ENCODE results near the gene TRAPPC8. TPM values are rescaled to one million over a fixed set of nuclear protein-coding genes. Genes with fewer than 3 reads are reported as not detected.
"Not testable (repeated sequence)": the region's sequence is repeated elsewhere in the genome, so short reads cannot be mapped to it uniquely, and the experiment has no call there.

Gene TRAPPC8
- total RNA-seq, 2 experiments from 2014 or later, result 39.6 to 46.1 TPM

- H3K4me1 Mint-ChIP-seq, result no peaks in the 10 kb centered on the region
- H3K4me3 Mint-ChIP-seq, result no peak overlapping the region
- no peak for ATAC-seq (ENCODE audit: low read depth)
- no peak for DNase-seq
- POLR2A ChIA-PET, result no interaction called here
- H3K9me3 Mint-ChIP-seq, result no peaks in the 10 kb centered on the region
- H3K36me3 Mint-ChIP-seq, result peaks cover 23% of the 10 kb centered on the region
- H3K27ac Mint-ChIP-seq, result no peak overlapping the region
- no peaks in the 10 kb centered on the region for H3K27me3 Mint-ChIP-seq
Measured at GRCh38 chr18:31825772-31826171, 117.2 kb downstream of the TRAPPC8 start.

DNA sequence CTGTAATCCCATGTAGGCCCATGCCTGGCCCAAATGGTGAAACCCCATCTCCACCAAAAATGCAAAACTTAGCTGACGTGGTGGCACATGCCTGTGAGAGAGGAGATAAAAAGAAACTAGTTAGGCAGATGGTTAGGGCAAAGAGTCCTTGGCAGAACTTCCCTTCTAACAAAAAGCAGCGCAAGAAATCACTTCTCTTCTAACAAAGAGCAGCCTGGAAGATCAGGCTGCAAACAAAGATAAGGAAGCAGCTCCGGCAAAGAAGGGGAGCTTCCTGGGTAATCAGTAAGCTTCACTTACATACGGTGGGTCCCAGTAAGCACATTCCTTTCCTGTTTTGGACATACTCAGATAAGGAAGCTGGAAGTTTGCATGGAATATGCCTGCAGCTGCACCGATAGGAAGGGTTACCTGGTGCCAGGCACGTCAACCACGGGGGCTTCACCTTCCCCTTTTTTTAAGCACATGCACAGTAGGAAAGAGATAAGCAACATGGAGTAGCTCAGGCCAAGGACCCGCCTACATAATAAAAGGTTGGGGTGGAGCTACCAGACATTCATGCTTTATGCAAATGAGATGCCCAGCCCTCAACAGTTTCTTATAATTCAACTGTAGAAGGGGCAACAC lies 121.3 kb downstream of the TRAPPC8 start:
- POLR2A ChIA-PET, result no interaction called here
- DNase-seq (no peak), ATAC-seq (ENCODE audit: low read depth) (no peak)
- no peaks in the 10 kb centered on the region for H3K27me3 Mint-ChIP-seq
- no peaks in the 10 kb centered on the region for H3K9me3 Mint-ChIP-seq
- peaks cover 3% of the 10 kb centered on the region for H3K36me3 Mint-ChIP-seq
- no peak overlapping the region for H3K27ac Mint-ChIP-seq
- no peaks in the 10 kb centered on the region for H3K4me1 Mint-ChIP-seq
- H3K4me3 Mint-ChIP-seq, result no peak overlapping the region

- POLR2A ChIA-PET, result no interaction called here
- H3K4me1 Mint-ChIP-seq, result no peaks in the 10 kb centered on the region
- DNase-seq, result no peak
- no peaks in the 10 kb centered on the region for H3K9me3 Mint-ChIP-seq
- H3K27ac Mint-ChIP-seq, result no peak overlapping the region
- H3K27me3 Mint-ChIP-seq, result no peaks in the 10 kb centered on the region
- H3K36me3 Mint-ChIP-seq, result no peaks in the 10 kb centered on the region
- no peak for ATAC-seq (ENCODE audit: low read depth)
- no peak overlapping the region for H3K4me3 Mint-ChIP-seq
Measured at GRCh38 chr18:31819925-31820229, 123.1 kb downstream of the TRAPPC8 start.

GRCh38 chr18:31819106-31819924 lies 123.6 kb downstream of the TRAPPC8 start:
- no peak for ATAC-seq (ENCODE audit: low read depth)
- no peak overlapping the region for H3K4me3 Mint-ChIP-seq
- POLR2A ChIA-PET, result no interaction called here
- H3K36me3 Mint-ChIP-seq, result no peaks in the 10 kb centered on the region
- DNase-seq, result no peak
- H3K4me1 Mint-ChIP-seq, result no peaks in the 10 kb centered on the region
- H3K27ac Mint-ChIP-seq, result no peak overlapping the region
- H3K9me3 Mint-ChIP-seq, result no peaks in the 10 kb centered on the region
- no peaks in the 10 kb centered on the region for H3K27me3 Mint-ChIP-seq

DNA sequence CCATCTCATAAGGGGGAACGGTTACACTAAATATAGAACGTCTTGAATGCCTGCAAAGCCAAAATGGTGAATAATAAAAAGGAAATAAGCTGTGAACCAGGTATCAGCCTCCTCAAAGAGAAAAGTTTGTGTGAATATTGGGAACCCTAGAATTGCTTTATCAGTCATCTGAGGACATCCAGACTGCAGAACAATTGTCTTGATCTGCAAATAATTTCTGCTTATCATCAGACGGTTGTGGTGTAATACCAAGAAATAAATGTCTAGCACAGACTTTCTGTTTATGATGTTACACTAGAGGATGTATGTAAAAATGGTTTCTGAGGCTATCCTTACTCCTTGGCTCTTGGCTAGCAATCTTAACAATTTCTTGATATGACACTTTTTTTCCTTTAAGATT lies 128.8 kb downstream of the TRAPPC8 start:
- Mint-ChIP-seq H3K4me1 (no peaks in the 10 kb centered on the region), H3K27me3 (no peaks in the 10 kb centered on the region), H3K36me3 (no peaks in the 10 kb centered on the region), H3K9me3 (no peaks in the 10 kb centered on the region), H3K4me3 (no peak overlapping the region), H3K27ac (no peak overlapping the region)
- POLR2A ChIA-PET, result no interaction called here
- DNase-seq, result no peak
- ATAC-seq (ENCODE audit: low read depth), result no peak

DNA sequence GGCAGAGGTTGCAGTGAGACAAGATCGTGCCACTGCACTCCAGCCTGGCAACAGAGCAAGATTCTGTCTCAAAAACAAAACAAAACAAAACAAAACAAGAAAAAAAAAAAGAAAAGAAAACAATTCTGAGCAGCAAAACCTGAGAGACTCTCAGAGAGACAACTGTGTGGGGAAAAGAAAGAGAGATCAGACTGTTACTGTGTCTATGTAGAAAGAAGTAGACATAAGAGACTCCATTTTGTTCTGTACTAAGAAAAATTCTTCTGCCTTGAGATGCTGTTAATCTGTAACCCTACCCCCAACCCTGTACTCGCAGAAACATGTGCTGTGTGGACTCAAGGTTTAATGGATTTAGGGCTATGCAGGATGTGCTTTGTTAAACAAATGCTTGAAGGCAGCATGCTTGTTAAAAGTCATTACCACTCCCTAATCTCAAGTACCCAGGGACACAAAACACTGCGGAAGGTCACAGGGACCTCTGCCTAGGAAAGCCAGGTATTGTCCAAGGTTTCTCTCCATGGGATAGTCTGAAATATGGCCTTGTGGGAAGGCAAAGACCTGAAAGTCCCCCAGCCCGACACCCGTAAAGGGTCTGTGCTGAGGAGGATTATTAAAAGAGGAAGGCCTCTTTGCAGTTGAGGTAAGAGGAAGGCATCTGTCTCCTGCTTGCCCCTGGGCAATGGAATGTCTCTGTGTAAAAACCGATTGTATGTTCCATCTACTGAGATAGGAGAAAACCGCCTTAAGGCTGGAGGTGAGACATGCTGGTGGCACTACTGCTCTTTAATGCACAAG lies 132.4 kb downstream of the TRAPPC8 start:
- not testable (repeated sequence) for H3K36me3 Mint-ChIP-seq, H3K27ac Mint-ChIP-seq, H3K27me3 Mint-ChIP-seq

DNA sequence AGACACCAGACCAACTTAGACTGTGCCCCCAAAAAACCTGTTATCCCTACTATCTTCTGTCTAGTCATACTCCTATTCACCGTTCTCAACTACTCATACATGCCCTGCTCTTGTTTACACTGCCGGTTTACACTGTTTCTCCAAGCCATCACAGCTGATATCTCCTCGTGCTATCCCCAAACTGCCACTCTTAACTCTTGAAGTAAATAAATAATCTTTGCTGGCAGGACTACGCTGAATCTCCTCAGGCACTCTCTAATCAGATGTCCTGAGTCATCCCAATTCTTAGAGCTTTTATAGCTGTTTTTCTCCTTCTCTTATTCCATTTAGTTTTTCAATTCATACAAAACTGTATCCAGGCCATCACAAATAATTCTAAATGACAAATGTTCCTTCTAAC lies 133.9 kb downstream of the TRAPPC8 start:
- H3K27ac Mint-ChIP-seq; H3K36me3 Mint-ChIP-seq; H3K9me3 Mint-ChIP-seq; H3K4me1 Mint-ChIP-seq; POLR2A ChIA-PET; ATAC-seq (ENCODE audit: low read depth); H3K27me3 Mint-ChIP-seq; H3K4me3 Mint-ChIP-seq; DNase-seq: not testable (repeated sequence)

More for the DNA sequence above, 132.4 kb downstream of the TRAPPC8 start:
- H3K4me1 Mint-ChIP-seq; ATAC-seq (ENCODE audit: low read depth); DNase-seq; H3K4me3 Mint-ChIP-seq; POLR2A ChIA-PET; H3K9me3 Mint-ChIP-seq: not testable (repeated sequence)

DNA sequence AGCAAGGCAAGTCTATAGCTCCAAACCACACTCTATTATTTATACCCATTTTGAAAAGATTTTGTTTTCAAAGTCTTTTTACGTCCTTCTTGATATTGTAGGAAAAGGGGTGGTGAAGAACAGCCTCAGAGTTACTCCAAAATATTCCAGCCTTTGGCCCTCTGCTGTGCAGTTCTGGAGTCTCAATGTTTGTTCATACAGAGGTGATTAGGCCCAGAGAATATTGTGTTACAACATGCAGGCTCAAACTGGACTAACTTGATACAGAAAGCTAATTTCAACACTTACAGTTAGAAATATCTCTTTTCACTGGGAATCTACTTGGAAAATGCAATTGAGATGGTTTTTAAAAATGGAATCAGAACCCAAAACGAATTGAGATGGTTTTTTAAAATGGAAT lies 141.8 kb downstream of the TRAPPC8 start:
- Mint-ChIP-seq H3K27me3 (peaks cover 4% of the 10 kb centered on the region), H3K4me3 (no peak overlapping the region)
- POLR2A ChIA-PET, result no interaction called here

GRCh38 chr18:31799257-31799656 lies 143.7 kb downstream of the TRAPPC8 start:
- H3K27ac Mint-ChIP-seq; ATAC-seq (ENCODE audit: low read depth); H3K9me3 Mint-ChIP-seq; H3K4me3 Mint-ChIP-seq; DNase-seq; H3K36me3 Mint-ChIP-seq; H3K27me3 Mint-ChIP-seq; H3K4me1 Mint-ChIP-seq; POLR2A ChIA-PET: not testable (repeated sequence)

More for the DNA sequence above, 141.8 kb downstream of the TRAPPC8 start:
- H3K4me1 Mint-ChIP-seq, result no peaks in the 10 kb centered on the region
- no peaks in the 10 kb centered on the region for H3K36me3 Mint-ChIP-seq
- no peaks in the 10 kb centered on the region for H3K9me3 Mint-ChIP-seq
- ATAC-seq (ENCODE audit: low read depth) (no peak), DNase-seq (no peak)
- H3K27ac Mint-ChIP-seq, result no peak overlapping the region

DNA sequence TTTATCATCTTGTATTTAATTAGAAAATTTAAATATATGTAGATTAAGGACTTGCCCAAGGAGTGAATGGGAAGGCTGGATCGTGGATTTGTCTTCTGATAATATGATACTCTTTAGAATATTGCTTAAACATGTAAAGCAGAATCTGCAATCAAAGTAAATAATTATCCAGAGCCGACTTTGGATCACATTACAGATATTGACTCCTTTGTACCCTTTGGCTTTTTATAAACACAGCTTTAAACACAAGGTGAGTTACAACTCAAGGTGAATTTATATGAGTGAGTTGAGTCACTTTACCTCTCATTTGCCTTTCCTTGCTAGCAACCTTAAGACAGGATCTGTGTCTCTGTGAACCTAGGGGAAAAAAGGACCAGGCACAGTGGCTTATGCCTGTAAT lies 144.5 kb downstream of the TRAPPC8 start:
- H3K4me1 Mint-ChIP-seq, result no peaks in the 10 kb centered on the region
- H3K27ac Mint-ChIP-seq, result no peak overlapping the region
- POLR2A ChIA-PET, result no interaction called here
- H3K27me3 Mint-ChIP-seq, result peaks cover 4% of the 10 kb centered on the region
- DNase-seq, result no peak
- ATAC-seq (ENCODE audit: low read depth), result no peak
- H3K9me3 Mint-ChIP-seq, result no peaks in the 10 kb centered on the region
- H3K4me3 Mint-ChIP-seq, result no peak overlapping the region
- H3K36me3 Mint-ChIP-seq, result no peaks in the 10 kb centered on the region

DNA sequence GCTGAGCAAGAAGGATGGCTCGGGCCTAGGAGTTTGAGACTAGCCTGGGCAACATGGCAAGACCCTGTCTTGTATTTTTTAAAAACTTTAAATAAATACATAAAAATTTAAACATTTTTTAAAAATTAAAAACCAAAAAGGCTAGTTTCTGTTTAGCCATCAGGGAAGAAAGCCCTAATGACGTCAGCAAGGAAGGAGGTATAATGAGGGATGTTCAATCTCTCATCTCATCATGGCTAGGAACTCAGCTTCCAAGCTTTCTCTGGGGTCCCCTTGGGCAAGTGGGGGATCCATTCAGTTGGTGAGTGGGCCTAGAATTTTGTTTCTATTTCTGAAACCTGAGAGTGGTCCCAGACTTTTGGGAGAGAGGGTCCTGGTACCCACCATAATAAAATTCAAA lies 147.2 kb downstream of the TRAPPC8 start:
- no peaks in the 10 kb centered on the region for H3K27me3 Mint-ChIP-seq
- H3K27ac Mint-ChIP-seq, result no peak overlapping the region
- no peak for DNase-seq
- H3K4me1 Mint-ChIP-seq, result no peaks in the 10 kb centered on the region
- H3K36me3 Mint-ChIP-seq, result no peaks in the 10 kb centered on the region
- ATAC-seq (ENCODE audit: low read depth), result no peak
- H3K4me3 Mint-ChIP-seq, result no peak overlapping the region
- POLR2A ChIA-PET, result no interaction called here
- no peaks in the 10 kb centered on the region for H3K9me3 Mint-ChIP-seq

DNA sequence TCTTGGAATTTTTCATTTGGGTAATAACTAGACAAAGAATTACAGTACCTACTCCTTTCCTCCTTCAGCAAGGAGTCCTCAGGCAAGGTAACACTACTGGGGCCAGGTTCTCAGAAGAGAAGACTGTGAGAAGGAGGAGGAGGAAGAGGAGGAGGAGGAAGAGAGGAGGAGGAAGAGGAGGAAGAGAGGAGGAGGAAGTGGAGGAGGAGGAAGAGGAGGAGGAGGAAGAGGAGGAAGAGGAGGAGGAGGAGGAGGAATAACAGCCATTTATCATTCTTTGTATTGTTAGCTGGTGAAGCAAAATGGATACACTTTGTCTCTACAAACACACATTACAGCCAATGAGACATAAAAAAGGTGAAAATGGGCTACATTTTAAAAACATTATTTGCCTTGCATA lies 149.4 kb downstream of the TRAPPC8 start:
- no peak for ATAC-seq (ENCODE audit: low read depth)
- no peaks in the 10 kb centered on the region for H3K36me3 Mint-ChIP-seq

DNA sequence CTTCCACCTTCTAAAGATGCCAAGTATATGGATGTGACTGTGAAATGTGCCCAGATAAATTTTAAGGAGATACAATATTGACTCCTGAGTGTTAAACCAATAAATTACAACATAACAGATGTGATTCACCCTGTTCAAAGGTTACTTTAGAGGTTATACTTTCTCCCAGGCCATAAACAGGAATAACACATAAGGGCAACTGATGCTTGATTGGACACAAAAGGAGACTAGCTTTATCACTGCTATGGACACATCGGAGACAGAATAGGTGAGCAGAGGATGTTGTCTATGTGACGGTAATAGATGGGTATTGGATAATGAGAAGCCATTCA lies 150.4 kb downstream of the TRAPPC8 start:
- Mint-ChIP-seq H3K27ac (no peak overlapping the region), H3K36me3 (no peaks in the 10 kb centered on the region), H3K4me1 (no peaks in the 10 kb centered on the region), H3K9me3 (no peaks in the 10 kb centered on the region), H3K4me3 (no peak overlapping the region), H3K27me3 (no peaks in the 10 kb centered on the region)
- ATAC-seq (ENCODE audit: low read depth) (no peak), DNase-seq (no peak)
- POLR2A ChIA-PET, result no interaction called here

More for the DNA sequence above, 149.4 kb downstream of the TRAPPC8 start:
- no peak overlapping the region for H3K4me3 Mint-ChIP-seq
- H3K9me3 Mint-ChIP-seq, result no peaks in the 10 kb centered on the region
- no peak for DNase-seq
- POLR2A ChIA-PET, result no interaction called here
- no peaks in the 10 kb centered on the region for H3K4me1 Mint-ChIP-seq
- H3K27me3 Mint-ChIP-seq, result no peaks in the 10 kb centered on the region
- H3K27ac Mint-ChIP-seq, result no peak overlapping the region
